ENCODE results near the gene MTG2.

DNA sequence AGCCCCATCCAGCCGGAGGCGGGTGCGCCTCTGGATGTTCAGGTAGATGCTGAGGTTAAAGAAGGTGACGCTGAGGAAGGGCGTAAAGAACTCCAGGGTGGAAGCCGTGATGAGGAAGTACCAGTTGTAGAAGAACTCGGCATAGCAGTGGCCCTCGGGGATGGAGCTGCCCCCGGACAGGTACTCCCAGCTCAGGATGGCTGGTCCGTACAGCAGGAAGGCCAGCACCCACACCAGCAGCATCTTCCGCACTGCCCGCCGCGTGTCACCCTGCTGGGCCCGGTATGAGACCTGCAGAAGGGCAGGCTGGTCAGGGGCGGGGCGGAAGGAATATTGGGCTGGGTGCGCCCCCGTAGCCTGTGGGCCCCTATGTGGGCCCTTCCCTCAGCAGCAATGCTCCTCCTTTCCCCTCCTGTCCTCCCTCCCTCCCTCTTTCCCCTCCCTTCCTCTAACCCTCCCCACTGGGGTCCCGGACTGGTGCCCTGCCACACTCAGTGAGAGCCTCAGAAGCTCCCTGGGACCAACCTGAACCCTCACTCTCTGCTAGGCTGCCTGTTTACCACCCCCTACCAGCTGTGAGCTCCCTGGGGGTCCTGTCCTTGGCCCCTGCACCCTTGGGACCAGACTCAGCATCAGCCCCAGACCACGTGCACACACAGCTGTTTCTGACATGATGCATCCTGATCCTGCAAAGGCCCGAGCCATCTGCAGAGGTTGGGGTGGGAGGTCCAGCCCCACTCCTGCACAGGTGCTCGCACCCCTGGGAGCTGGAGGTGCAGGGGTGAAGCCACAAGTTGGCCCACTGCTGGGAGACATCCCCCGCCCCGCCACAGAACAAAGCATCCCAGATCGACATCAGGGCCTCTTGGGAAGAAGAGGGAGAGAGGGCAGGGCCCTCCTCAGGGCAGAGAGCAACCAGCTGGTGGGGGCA is 34.1 kb downstream of the MTG2 start:
- TF ChIP-seq RFX5 (IDR thresholded peaks at IDR 0.05; ENCODE audit: low read depth, low read length) (no peak), POLR2A (IDR thresholded peaks at IDR 0.05; ENCODE audit: low read depth, low read length) (no peak), MAFK (IDR thresholded peaks at IDR 0.05; ENCODE audit: low read depth, low read length) (no peak), SMC3 (IDR thresholded peaks at IDR 0.05; ENCODE audit: low read depth, low read length) (no peak), MXI1 (IDR thresholded peaks at IDR 0.05; ENCODE audit: borderline replicate concordance, low read depth, low read length) (no peak)
- TF ChIP-seq, protein P1, sequence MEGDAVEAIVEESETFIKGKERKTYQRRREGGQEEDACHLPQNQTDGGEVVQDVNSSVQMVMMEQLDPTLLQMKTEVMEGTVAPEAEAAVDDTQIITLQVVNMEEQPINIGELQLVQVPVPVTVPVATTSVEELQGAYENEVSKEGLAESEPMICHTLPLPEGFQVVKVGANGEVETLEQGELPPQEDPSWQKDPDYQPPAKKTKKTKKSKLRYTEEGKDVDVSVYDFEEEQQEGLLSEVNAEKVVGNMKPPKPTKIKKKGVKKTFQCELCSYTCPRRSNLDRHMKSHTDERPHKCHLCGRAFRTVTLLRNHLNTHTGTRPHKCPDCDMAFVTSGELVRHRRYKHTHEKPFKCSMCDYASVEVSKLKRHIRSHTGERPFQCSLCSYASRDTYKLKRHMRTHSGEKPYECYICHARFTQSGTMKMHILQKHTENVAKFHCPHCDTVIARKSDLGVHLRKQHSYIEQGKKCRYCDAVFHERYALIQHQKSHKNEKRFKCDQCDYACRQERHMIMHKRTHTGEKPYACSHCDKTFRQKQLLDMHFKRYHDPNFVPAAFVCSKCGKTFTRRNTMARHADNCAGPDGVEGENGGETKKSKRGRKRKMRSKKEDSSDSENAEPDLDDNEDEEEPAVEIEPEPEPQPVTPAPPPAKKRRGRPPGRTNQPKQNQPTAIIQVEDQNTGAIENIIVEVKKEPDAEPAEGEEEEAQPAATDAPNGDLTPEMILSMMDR (conservative IDR thresholded peaks at IDR 0.05; ENCODE audit: low read depth, low read length), result no peak
- TF ChIP-seq, protein P2, sequence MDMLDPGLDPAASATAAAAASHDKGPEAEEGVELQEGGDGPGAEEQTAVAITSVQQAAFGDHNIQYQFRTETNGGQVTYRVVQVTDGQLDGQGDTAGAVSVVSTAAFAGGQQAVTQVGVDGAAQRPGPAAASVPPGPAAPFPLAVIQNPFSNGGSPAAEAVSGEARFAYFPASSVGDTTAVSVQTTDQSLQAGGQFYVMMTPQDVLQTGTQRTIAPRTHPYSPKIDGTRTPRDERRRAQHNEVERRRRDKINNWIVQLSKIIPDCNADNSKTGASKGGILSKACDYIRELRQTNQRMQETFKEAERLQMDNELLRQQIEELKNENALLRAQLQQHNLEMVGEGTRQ (IDR thresholded peaks at IDR 0.05; ENCODE audit: low read depth, low read length), result no peak

Data from IMR-90 (cell line).